ENCODE measurements around the gene MCRIP1. TPM values are rescaled to one million over a fixed set of nuclear protein-coding genes. Genes with fewer than 3 reads are reported as not detected.

MCRIP1 gene
- total and polyA plus RNA-seq, 9 of the 15 experiments (the other 6 are each of a cell fraction or from before 2014, with no cell fraction given), result 0.39 to 35.8 (median 9.7) TPM

DNA sequence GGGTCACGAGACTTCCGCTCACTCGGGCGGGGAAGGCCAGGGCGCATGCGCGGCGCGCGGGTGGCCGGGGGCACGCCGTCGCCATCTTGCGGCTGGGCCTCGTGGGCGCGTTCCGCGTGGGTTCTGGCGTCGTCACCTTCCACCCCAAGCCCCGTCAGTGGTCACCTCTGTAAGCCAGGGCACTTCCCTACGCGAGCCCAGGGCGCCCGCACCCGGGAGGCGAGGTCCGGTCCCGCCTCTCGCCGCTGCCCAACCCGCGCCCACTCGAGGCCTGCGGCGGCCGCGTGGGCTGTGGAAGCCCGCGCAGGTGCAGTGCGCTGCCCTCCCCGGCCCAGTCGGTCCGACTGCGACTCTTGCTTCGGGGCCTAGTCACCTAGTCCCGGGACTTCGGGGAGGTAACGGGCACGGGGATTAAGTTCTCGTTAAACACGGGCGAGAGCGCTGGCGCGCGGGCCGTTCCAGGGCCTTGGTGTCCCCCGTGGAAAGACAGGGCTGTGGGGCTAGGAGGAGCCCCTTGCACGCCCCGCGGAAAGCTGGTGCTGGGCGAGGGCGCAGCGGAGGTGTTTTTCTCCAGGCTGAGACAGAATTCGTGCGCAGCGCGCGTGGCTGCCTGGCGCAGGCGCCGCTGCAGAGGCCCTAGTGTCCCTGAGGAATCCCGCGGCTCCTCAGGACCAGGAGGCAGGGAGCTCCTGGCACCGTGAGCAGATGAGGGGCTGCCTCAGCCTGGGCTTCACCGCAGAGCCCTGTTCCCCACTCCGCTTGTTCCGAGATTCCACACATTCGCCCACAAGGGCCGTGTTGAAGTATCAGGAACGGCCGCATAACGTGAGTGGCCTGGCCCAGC, 38.5 kb upstream of the MCRIP1 start (continued):
- TF ChIP-seq, protein P1, sequence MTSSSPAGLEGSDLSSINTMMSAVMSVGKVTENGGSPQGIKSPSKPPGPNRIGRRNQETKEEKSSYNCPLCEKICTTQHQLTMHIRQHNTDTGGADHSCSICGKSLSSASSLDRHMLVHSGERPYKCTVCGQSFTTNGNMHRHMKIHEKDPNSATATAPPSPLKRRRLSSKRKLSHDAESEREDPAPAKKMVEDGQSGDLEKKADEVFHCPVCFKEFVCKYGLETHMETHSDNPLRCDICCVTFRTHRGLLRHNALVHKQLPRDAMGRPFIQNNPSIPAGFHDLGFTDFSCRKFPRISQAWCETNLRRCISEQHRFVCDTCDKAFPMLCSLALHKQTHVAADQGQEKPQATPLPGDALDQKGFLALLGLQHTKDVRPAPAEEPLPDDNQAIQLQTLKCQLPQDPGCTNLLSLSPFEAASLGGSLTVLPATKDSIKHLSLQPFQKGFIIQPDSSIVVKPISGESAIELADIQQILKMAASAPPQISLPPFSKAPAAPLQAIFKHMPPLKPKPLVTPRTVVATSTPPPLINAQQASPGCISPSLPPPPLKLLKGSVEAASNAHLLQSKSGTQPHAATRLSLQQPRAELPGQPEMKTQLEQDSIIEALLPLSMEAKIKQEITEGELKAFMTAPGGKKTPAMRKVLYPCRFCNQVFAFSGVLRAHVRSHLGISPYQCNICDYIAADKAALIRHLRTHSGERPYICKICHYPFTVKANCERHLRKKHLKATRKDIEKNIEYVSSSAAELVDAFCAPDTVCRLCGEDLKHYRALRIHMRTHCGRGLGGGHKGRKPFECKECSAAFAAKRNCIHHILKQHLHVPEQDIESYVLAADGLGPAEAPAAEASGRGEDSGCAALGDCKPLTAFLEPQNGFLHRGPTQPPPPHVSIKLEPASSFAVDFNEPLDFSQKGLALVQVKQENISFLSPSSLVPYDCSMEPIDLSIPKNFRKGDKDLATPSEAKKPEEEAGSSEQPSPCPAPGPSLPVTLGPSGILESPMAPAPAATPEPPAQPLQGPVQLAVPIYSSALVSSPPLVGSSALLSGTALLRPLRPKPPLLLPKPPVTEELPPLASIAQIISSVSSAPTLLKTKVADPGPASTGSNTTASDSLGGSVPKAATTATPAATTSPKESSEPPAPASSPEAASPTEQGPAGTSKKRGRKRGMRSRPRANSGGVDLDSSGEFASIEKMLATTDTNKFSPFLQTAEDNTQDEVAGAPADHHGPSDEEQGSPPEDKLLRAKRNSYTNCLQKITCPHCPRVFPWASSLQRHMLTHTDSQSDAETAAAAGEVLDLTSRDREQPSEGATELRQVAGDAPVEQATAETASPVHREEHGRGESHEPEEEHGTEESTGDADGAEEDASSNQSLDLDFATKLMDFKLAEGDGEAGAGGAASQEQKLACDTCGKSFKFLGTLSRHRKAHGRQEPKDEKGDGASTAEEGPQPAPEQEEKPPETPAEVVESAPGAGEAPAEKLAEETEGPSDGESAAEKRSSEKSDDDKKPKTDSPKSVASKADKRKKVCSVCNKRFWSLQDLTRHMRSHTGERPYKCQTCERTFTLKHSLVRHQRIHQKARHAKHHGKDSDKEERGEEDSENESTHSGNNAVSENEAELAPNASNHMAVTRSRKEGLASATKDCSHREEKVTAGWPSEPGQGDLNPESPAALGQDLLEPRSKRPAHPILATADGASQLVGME (CRISPR knock-in tag; IDR thresholded peaks at IDR 0.05), result no peak; the same call in 1 of the 2 replicates
- TF ChIP-seq RAD51 (IDR thresholded peaks at IDR 0.05; ENCODE audit: borderline replicate concordance, low read depth) (peak; percentile 51; the same call in 1 of the 2 replicates), MED1 (CRISPR knock-in tag; IDR thresholded peaks at IDR 0.05; ENCODE audit: borderline replicate concordance) (no peak; the same call in 1 of the 2 replicates), NR2F6 (CRISPR knock-in tag; IDR thresholded peaks at IDR 0.05) (no peak), KAT8 (IDR thresholded peaks at IDR 0.05; ENCODE audit: low read depth) (no peak), SRF (CRISPR knock-in tag; IDR thresholded peaks at IDR 0.05) (no peak; a peak in 1 of 4 replicates), CBX3 (IDR thresholded peaks at IDR 0.05; ENCODE audit: borderline replicate concordance in 1 of 2, low read length in 2 of 2) (no peak), POLR3A (IDR thresholded peaks at IDR 0.05; ENCODE audit: borderline replicate concordance, extremely low read depth, insufficient read depth, insufficient read length) (no peak), SUPT5H (IDR thresholded peaks at IDR 0.05) (peak; percentile 50), XRCC4 (IDR thresholded peaks at IDR 0.05; ENCODE audit: extremely low read depth, insufficient read depth, insufficient read length) (no peak), RBM25 (IDR thresholded peaks at IDR 0.05; ENCODE audit: low read depth, low read length, severe bottlenecking) (no peak), PTRF (tag; IDR thresholded peaks at IDR 0.05) (no peak), ZNF584 (CRISPR knock-in tag; IDR thresholded peaks at IDR 0.05; ENCODE audit: low read depth) (0 out of 2 replicates have a peak, but pooled peaks have one; percentile 33), SP1 (CRISPR knock-in tag; IDR thresholded peaks at IDR 0.05) (peak; percentile 62; the same call in 1 of the 2 replicates), FOXK2 (conservative IDR thresholded peaks at IDR 0.05 in 1 of 2, IDR thresholded peaks at IDR 0.05 in 1 of 2; ENCODE audit: low read depth in 2 of 2) (0 out of 4 replicates have a peak, but pooled peaks of 1 of the 2 experiments have one; percentile 34), SIN3A (IDR thresholded peaks at IDR 0.05; ENCODE audit: borderline replicate concordance in 2 of 2, control insufficient read depth in 1 of 2, low read depth in 2 of 2, low read length in 2 of 2) (peak in 1 of 2 experiments; percentile 59; a peak in 2 of 4 replicates)
- TF ChIP-seq, protein P2, sequence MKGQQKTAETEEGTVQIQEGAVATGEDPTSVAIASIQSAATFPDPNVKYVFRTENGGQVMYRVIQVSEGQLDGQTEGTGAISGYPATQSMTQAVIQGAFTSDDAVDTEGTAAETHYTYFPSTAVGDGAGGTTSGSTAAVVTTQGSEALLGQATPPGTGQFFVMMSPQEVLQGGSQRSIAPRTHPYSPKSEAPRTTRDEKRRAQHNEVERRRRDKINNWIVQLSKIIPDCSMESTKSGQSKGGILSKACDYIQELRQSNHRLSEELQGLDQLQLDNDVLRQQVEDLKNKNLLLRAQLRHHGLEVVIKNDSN (CRISPR knock-in tag; IDR thresholded peaks at IDR 0.05), result peak; percentile 87
- TF ChIP-seq, protein P3, sequence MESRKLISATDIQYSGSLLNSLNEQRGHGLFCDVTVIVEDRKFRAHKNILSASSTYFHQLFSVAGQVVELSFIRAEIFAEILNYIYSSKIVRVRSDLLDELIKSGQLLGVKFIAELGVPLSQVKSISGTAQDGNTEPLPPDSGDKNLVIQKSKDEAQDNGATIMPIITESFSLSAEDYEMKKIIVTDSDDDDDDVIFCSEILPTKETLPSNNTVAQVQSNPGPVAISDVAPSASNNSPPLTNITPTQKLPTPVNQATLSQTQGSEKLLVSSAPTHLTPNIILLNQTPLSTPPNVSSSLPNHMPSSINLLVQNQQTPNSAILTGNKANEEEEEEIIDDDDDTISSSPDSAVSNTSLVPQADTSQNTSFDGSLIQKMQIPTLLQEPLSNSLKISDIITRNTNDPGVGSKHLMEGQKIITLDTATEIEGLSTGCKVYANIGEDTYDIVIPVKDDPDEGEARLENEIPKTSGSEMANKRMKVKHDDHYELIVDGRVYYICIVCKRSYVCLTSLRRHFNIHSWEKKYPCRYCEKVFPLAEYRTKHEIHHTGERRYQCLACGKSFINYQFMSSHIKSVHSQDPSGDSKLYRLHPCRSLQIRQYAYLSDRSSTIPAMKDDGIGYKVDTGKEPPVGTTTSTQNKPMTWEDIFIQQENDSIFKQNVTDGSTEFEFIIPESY (CRISPR knock-in tag; IDR thresholded peaks at IDR 0.05), result 0 out of 2 replicates have a peak, but pooled peaks have one; percentile 27

Data from K562 (cell line).